OCI-LY3 (cell line): ENCODE results near the gene PITX2.

ENCODE experiments used
- H2AFZ ChIP-seq: fragments of 200-600, 300-600 bp; shearing (Covaris generic); 2 replicates; pipeline ENCODE4 v1.6.0; 2014; ENCODE audit warnings: antibody characterized with exemption, low read depth, low read length
- H3K27ac ChIP-seq: fragments of 200-600, 300-600 bp; sonication (generic); 2 replicates; pipeline ENCODE4 v1.5.1; 2014; ENCODE audit warnings: mild to moderate bottlenecking, low read length, moderate library complexity, mixed read lengths
- H3K27me3 ChIP-seq: fragments of 200-600, 300-600 bp; sonication (generic); 2 replicates; pipeline ENCODE4 v1.6.1; 2014; ENCODE audit warnings: low read depth, low read length, mixed read lengths
- H3K36me3 ChIP-seq: fragments of 200-600, 300-600 bp; sonication (generic); replicated peaks from 2 replicates; pipeline ENCODE3; 2014; ENCODE audit warnings: low read depth, low read length, mixed read lengths
- H3K4me1 ChIP-seq: fragments of 300-600, 200-600 bp; sonication (generic); 2 replicates; pipeline ENCODE4 v1.6.1; 2014; ENCODE audit warnings: low read length, mixed read lengths
- H3K4me2 ChIP-seq: fragments of 200-600, 300-600 bp; sonication (generic); 2 replicates; pipeline ENCODE4 v1.6.1; 2014; ENCODE audit warnings: low read length, mixed read lengths
- H3K4me3 ChIP-seq: fragments of 300-600, 200-600 bp; sonication (generic); 2 replicates; pipeline ENCODE4 v1.5.1; 2014; ENCODE audit warnings: antibody characterized with exemption, mild to moderate bottlenecking, low read length, moderate library complexity
- H3K79me2 ChIP-seq: fragments of 300-600, 200-600 bp; shearing (Covaris generic); 2 replicates; pipeline ENCODE4 v1.6.1; 2014; ENCODE audit warnings: mild to moderate bottlenecking, low read length, mixed read lengths
- H3K9ac ChIP-seq: fragments of 300-600, 200-600 bp; shearing (Covaris generic); 2 replicates; pipeline ENCODE4 v1.6.0; 2014; ENCODE audit warnings: mild to moderate bottlenecking, low read length, moderate library complexity
- H3K9me3 ChIP-seq: fragments of 200-600, 300-600 bp; shearing (Covaris generic); 2 replicates; pipeline ENCODE4 v1.6.1; 2014; ENCODE audit warnings: low read length, mixed read lengths; ENCODE audit not compliant: insufficient read depth
- H4K20me1 ChIP-seq: fragments of 200-600, 300-600 bp; sonication (generic); 2 replicates; pipeline ENCODE4 v1.6.1; 2016; ENCODE audit warnings: low read length, mixed read lengths; ENCODE audit not compliant: insufficient read depth
- CTCF ChIP-seq: fragments of 200-600, 300-600 bp; sonication (generic); IDR thresholded peaks from 2 replicates; pipeline ENCODE4 v1.5.1; 2014; ENCODE audit warnings: antibody characterized with exemption, low read length, low read depth
- EZH2phosphoT487 ChIP-seq: fragments of 200-600 bp; shearing (Covaris generic); IDR thresholded peaks from 2 replicates; pipeline ENCODE4 v1.6.1; 2018; ENCODE audit warnings: antibody characterized with exemption, mixed run types, low read depth

Gene PITX2

GRCh38 chr4:110660755-110661154 is 37.9 kb upstream of the PITX2 start:
- H3K4me3 ChIP-seq: no peak overlapping the region
- H3K27ac ChIP-seq: no peak overlapping the region
- no peak for TF ChIP-seq CTCF
- no peak for TF ChIP-seq EZH2phosphoT487
- H3K9me3 ChIP-seq: no peaks in the 10 kb centered on the region
- no peak overlapping the region for H2AFZ ChIP-seq
- H3K4me2 ChIP-seq: no peak overlapping the region
- H3K79me2 ChIP-seq: no peaks in the 10 kb centered on the region
- H3K27me3 ChIP-seq: no peaks in the 10 kb centered on the region
- no peaks in the 10 kb centered on the region for H3K36me3 ChIP-seq
- no peak overlapping the region for H3K9ac ChIP-seq
- no peaks in the 10 kb centered on the region for H4K20me1 ChIP-seq
- no peaks in the 10 kb centered on the region for H3K4me1 ChIP-seq

- no peak overlapping the region for H3K27ac ChIP-seq
- TF ChIP-seq EZH2phosphoT487 (no peak), CTCF (no peak)
- H3K9me3 ChIP-seq: no peaks in the 10 kb centered on the region
- H3K79me2 ChIP-seq: no peaks in the 10 kb centered on the region
- no peak overlapping the region for H2AFZ ChIP-seq
- H3K9ac ChIP-seq: no peak overlapping the region
- H4K20me1 ChIP-seq: no peaks in the 10 kb centered on the region
- no peak overlapping the region for H3K4me3 ChIP-seq
- no peak overlapping the region for H3K4me2 ChIP-seq
- H3K4me1 ChIP-seq: no peaks in the 10 kb centered on the region
- no peaks in the 10 kb centered on the region for H3K27me3 ChIP-seq
- H3K36me3 ChIP-seq: no peaks in the 10 kb centered on the region
Observed at GRCh38 chr4:110654254-110654635, 31.4 kb upstream of the PITX2 start.

GRCh38 chr4:110653321-110654253 is 30.7 kb upstream of the PITX2 start:
- no peak overlapping the region for H3K9ac ChIP-seq
- no peak overlapping the region for H2AFZ ChIP-seq
- H3K27me3 ChIP-seq: no peaks in the 10 kb centered on the region
- H3K27ac ChIP-seq: no peak overlapping the region
- no peaks in the 10 kb centered on the region for H4K20me1 ChIP-seq
- no peaks in the 10 kb centered on the region for H3K9me3 ChIP-seq
- TF ChIP-seq CTCF (no peak), EZH2phosphoT487 (no peak)
- H3K4me2 ChIP-seq: no peak overlapping the region
- no peaks in the 10 kb centered on the region for H3K36me3 ChIP-seq
- no peaks in the 10 kb centered on the region for H3K79me2 ChIP-seq
- no peak overlapping the region for H3K4me3 ChIP-seq
- H3K4me1 ChIP-seq: no peaks in the 10 kb centered on the region

- TF ChIP-seq EZH2phosphoT487: no peak
- no peak for TF ChIP-seq CTCF
- Histone ChIP-seq H3K4me1 (no peaks in the 10 kb centered on the region), H3K79me2 (no peaks in the 10 kb centered on the region), H3K27me3 (no peaks in the 10 kb centered on the region), H3K4me2 (no peak overlapping the region), H4K20me1 (no peaks in the 10 kb centered on the region), H2AFZ (no peak overlapping the region), H3K36me3 (no peaks in the 10 kb centered on the region), H3K9ac (no peak overlapping the region), H3K27ac (no peak overlapping the region), H3K9me3 (no peaks in the 10 kb centered on the region), H3K4me3 (no peak overlapping the region)
Observed at GRCh38 chr4:110644008-110644407, 21.1 kb upstream of the PITX2 start.
